ENCODE measurements around the gene HNRNPA3.

The HNRNPA3 gene

GRCh38 chr2:177256695-177257094 lies 44.1 kb downstream of the HNRNPA3 start:
- peaks cover 2% of the 10 kb centered on the region for H3K36me3 ChIP-seq (replicated peaks)
- H3K4me3 ChIP-seq (ENCODE audit: low read depth, low read length) = no peak overlapping the region
- TF ChIP-seq CTCF (IDR thresholded peaks at IDR 0.05; ENCODE audit: low read depth, low read length, missing control alignments) = no peak
- in situ Hi-C loops (cut with HindIII; ENCODE audit: low pct_ligation_motif_present, low sequenced_read_pairs) = no loop called here
- no peaks in the 10 kb centered on the region for H3K27me3 ChIP-seq (replicated peaks)
- no peak for DNase-seq
- no peak overlapping the region for H3K27ac ChIP-seq

GRCh38 chr2:177257471-177257870 lies 44.9 kb downstream of the HNRNPA3 start:
- H3K27me3 ChIP-seq (replicated peaks) = no peaks in the 10 kb centered on the region
- DNase-seq = no peak
- H3K36me3 ChIP-seq (replicated peaks) = peaks cover 2% of the 10 kb centered on the region
- no peak overlapping the region for H3K4me3 ChIP-seq (ENCODE audit: low read depth, low read length)
- H3K27ac ChIP-seq = no peak overlapping the region
- in situ Hi-C loops (cut with HindIII; ENCODE audit: low pct_ligation_motif_present, low sequenced_read_pairs) = no loop called here
- TF ChIP-seq CTCF (IDR thresholded peaks at IDR 0.05; ENCODE audit: low read depth, low read length, missing control alignments) = no peak

GRCh38 chr2:177258059-177258458 lies 45.5 kb downstream of the HNRNPA3 start:
- no peaks in the 10 kb centered on the region for H3K27me3 ChIP-seq (replicated peaks)
- in situ Hi-C loops (cut with HindIII; ENCODE audit: low pct_ligation_motif_present, low sequenced_read_pairs) = no loop called here
- TF ChIP-seq CTCF (IDR thresholded peaks at IDR 0.05; ENCODE audit: low read depth, low read length, missing control alignments) = no peak
- no peak overlapping the region for H3K27ac ChIP-seq
- no peak for DNase-seq
- H3K36me3 ChIP-seq (replicated peaks) = peaks cover 2% of the 10 kb centered on the region
- no peak overlapping the region for H3K4me3 ChIP-seq (ENCODE audit: low read depth, low read length)

- in situ Hi-C loops (cut with HindIII; ENCODE audit: low pct_ligation_motif_present, low sequenced_read_pairs) = no loop called here
- H3K36me3 ChIP-seq (replicated peaks) = peaks cover 2% of the 10 kb centered on the region
- no peak for TF ChIP-seq CTCF (IDR thresholded peaks at IDR 0.05; ENCODE audit: low read depth, low read length, missing control alignments)
- no peak overlapping the region for H3K27ac ChIP-seq
- no peak overlapping the region for H3K4me3 ChIP-seq (ENCODE audit: low read depth, low read length)
- H3K27me3 ChIP-seq (replicated peaks) = no peaks in the 10 kb centered on the region
- no peak for DNase-seq
Observed at GRCh38 chr2:177260379-177260778, 47.8 kb downstream of the HNRNPA3 start.

- Histone ChIP-seq H3K27me3 (replicated peaks) (no peaks in the 10 kb centered on the region), H3K4me3 (ENCODE audit: low read depth, low read length) (peak overlapping the region; percentile 82), H3K27ac (peak overlapping the region; percentile 96), H3K36me3 (replicated peaks) (peaks cover 2% of the 10 kb centered on the region)
- DNase-seq = no peak
- in situ Hi-C loops (cut with HindIII; ENCODE audit: low pct_ligation_motif_present, low sequenced_read_pairs) = no loop called here
- TF ChIP-seq CTCF (IDR thresholded peaks at IDR 0.05; ENCODE audit: low read depth, low read length, missing control alignments) = no peak
Observed at GRCh38 chr2:177261116-177262060, 48.8 kb downstream of the HNRNPA3 start.

Measured in brain microvascular endothelial cell (primary cell).